T-helper 2 cell treated with Interferon-gamma antibody and Interleukin-4, amounts not matched to agents 100 ng/mL and 5 ng/mL, for 36 hours (primary cell): ENCODE results near the gene MGAT5. TPM values are rescaled to one million over a fixed set of nuclear protein-coding genes. Genes with fewer than 3 reads are reported as not detected.
"Not testable (repeated sequence)": the region's sequence is repeated elsewhere in the genome, so short reads cannot be mapped to it uniquely, and the experiment has no call there.

Source experiments
- intact Hi-C: fragments of 100-400 bp; cut with micrococcal nuclease; formaldehyde crosslinking; loops from one replicate; pipeline ENCODE4 v1.15.1; 2023
- total RNA-seq: library from RNA; stranded (reverse); gene quantifications from 2 replicates; pipeline ENCODE4 v1.2.3, GENCODE V29; 2022

MGAT5 gene
- total RNA-seq, 1 donor from 2014 or later = 18.6 TPM

DNA sequence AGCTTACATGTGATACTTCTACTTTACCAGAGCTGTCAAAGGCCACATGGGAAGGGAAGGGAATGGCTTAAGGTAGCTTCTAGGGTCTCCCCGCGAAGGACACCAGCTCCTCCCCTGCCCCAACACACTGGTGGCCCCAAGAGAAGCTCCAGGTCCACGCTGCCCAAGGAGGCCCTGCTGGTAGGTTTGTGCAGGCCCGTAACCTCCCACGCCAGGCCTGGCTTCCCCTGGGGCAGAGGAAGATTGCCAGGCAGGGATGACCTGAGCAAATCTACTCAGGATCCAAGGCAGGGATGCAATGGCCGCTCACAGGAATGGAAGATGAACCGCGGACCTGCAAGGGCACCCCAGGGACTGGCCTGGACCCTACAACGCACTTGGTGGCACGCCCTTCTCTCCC lies 205.1 kb downstream of the MGAT5 start:
- intact Hi-C loops = no loop called here

DNA sequence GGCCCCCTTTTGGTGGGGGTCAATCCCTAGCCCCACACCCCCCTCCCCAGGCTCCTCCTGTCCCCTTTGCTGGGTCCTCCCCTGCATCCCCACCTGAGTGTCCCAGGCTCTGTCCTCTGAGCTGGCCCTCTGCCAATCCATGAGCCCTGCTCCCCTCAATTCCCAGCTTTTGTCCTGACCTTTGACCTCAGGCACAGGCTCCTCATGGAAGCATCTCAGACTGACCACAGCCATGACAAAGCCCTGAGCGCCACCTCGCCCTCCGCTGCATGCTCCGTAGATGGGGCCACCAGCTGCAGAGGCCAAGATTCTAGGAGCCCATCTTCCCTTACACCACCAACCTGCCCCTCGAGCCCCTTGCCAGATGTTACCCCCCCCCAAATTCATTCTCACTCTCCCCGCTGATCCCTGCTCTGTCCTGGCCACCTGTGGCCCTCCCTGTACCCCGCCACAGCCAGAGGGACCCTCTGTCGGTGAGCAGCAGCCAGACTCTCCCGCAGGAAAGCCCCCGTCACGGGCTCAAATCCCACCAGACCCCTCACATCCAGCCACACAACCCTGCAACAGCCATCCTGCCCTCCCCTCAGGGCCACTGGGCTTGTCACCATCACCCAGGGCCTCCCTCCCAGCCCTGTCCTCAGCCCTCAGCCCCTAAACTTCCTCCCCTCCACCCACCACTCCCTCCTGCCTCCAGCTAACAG lies 206.0 kb downstream of the MGAT5 start:
- intact Hi-C loops = no loop called here

DNA sequence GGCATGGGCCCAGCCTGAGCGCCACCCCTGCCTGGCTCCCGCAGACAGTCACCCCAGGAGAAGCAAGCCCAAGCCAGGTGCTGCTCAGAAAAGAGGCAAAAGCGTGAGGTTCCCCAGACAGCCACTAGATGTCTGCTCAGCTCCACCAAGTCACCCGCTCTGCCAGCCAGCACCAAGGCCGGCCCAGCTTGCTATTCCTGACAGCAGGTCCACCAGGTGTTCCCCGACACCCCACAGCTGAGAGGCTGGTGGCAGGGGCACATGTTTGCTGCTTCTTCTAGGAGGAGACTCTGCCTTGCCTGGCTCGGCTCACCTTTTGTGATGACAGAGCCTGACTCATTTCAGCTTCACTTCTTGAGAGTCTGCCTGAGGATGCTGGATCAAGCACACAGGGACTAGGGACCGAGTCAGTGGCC lies 206.7 kb downstream of the MGAT5 start:
- intact Hi-C loops = no loop called here

DNA sequence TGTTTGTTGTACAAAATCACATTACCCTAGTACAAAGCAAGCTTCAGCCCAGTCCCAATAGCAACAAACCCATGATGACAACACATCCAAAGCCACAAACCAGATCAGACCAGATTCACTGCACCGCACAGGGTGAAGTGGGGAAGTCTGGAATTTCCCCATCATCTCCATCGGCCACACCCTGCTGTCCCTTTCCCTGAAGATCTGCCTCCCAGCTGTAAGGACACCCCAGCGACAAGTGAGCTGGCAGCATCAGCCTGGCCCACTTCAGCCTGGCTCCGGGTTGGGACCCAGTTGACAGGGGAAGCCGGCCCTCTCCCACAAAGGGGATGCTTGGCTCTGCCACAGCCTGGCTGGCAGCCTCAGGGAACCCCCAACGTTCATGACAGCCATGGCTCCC lies 207.6 kb downstream of the MGAT5 start:
- intact Hi-C loops = no loop called here

DNA sequence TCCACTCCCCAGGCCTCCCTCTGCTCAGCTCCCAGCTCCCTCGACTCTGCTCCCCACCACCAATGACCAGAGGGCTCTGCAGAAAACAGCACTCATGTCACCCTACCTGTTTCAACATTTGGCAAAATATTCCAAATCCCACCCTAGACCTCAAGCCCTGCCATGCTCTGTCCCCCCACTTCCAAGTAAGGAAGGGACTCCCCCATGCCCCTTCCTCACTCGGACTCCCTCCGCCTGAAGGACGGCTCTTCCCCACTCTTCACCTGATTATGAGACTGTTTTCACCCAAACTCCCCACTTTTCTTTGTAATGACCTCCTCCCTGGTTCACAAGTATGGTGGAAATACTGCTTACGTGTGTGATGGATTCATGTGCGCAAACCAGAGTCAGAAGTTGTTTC lies 208.4 kb downstream of the MGAT5 start:
- intact Hi-C loops = no loop called here

DNA sequence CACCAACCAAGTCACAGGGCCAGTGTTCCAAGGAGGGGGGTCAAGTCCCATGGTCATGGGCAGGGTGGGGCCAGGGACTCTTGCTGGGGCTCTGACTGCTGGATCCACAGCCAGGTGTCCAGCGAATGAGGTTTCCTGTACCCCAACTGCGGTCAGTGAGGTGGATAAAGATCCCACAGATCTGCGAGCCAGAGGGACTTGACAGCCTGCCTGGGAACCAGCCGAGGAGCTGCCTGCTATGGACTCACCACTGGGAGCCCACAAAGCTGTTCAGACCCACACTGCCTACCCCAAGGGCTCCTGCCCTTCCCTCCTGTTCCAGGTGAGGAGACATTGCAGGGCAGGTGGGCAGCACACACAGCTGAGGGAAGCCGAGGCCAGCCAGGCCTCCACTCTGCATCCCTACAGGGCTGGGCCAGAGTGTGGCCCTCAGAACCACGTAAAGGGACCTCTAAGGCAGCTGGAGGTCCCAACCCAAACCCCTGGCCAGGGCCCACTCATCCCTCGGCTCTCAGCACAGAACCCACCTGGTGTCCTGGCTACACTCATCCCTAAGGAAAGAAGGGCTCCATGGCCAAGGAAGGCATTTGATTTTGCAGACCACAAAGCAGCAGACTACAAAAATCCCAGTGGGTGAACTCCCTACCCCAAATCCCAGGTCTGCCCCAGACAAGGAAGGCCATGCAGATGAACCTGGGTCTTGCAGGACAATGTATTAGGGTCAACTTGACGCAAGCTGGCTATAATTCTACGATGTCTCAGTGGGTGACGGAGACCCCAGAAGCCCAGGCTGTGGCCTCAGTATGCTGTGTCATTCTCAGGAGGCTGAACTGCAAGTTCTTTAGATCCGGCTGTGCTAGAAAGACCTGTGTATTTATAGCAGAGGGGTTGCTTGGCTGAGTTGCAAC lies 209.2 kb downstream of the MGAT5 start:
- intact Hi-C loops = no loop called here

DNA sequence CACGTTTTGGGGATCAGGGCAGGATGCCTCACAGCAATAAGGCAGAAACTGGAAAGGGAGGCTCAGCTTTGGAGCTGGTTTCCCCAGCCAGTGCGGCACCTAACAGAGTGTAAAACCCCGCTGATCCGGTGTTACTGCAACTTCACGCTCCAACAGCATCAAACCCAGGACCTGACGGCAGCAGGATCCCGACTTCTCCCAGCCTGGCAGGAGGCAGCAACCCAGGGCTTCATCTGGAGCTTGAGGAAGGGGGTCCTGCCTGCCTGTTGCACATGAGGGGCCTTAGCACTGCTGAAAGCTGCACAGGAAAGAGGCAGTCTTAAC lies 209.8 kb downstream of the MGAT5 start:
- intact Hi-C loops = no loop called here

DNA sequence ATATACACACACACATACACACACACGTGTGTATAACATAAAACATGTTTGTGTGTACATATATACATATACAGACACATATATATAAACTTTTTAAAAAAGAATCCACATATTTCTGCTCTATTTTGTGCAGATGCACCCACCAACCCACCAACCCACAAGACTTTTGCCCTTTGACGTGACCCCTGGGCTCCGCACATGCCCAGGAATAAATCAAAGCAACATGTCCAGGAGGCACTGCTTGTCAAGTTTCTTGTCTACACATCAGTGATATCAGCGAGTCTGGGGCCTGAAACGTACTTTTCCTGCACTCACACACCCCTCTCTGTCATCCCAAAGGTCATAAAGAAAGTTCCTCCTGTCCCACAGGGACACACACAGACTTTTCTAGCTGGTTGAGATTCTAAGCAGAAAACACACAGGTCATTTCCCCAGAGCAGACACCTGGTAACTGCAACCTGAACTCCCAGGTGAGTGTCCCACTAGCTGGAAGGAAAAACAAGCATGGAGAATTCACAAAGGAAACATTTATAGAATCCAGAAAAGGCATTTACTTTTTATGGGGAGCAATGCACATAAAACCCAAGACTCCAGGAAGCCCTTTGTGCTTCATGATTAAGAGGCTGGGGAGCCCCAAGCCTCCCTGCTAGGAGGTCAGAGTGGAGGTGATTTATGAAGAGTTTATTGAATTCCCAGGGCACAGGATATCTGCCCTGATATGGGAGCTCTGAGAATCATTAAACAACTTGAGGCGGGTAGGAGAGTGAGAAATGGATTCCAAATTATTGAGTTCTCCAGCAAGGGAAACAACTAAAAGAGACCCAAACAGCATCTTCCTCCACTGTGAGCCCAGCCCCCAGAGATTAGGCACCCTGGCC lies 211.6 kb downstream of the MGAT5 start:
- intact Hi-C loops = no loop called here

DNA sequence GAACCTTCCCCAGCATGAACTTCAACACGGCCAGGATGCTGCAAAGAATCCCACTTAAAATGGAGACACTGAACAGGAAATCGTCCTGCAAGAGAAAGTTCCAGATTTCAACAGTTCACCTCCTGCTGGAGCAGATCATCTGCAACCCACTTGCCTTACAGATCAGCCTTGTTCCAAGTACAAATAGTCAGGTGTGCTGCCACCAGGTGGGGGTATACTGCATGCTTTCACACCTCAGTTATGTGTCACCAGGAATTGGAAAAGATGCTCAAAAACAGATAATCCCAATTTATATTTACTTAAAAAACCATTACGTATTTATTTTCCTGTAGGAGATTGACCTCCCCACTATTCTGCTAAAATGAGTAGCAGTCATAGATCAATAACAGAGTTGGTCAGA lies 212.3 kb downstream of the MGAT5 start:
- intact Hi-C loops = no loop called here

DNA sequence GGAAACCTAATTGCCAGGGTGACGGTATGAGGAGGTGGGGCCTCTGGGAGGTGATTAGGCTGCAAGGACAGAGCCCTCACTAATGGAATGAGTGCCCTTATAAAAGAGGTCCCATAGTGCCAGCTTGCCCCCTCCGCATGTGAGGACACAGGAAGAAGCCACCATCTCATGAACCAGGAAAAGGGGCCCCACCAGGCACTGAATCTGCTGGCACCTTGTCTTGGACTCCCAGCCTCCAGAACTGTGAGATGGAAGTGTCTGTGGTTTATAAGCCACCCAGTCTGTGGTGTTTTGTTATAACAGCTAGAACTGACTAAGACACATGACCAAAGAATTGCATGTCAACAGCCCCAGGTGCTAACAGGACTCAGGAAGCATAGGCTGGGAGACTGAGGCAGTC lies 214.3 kb downstream of the MGAT5 start:
- intact Hi-C loops = no loop called here

DNA sequence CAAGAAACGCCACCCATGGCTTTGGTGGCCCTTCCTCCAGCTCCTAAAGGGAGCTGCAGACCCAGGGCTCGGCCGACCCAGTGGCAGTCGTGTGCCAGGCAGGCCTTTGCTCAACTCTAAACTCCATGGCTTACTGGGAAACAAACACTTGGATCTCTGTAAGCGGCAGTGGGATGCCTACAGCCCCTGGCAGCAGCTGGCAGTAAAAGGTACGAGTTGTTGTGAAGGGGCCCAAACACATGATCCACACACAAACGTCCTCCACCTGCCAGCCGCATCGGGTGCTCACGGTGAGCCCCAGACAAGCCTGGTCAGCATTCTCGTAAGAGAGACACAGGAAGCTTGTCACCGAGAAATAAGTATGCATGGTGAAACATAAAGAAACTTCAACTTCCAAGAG lies 214.9 kb downstream of the MGAT5 start:
- intact Hi-C loops = no loop called here

DNA sequence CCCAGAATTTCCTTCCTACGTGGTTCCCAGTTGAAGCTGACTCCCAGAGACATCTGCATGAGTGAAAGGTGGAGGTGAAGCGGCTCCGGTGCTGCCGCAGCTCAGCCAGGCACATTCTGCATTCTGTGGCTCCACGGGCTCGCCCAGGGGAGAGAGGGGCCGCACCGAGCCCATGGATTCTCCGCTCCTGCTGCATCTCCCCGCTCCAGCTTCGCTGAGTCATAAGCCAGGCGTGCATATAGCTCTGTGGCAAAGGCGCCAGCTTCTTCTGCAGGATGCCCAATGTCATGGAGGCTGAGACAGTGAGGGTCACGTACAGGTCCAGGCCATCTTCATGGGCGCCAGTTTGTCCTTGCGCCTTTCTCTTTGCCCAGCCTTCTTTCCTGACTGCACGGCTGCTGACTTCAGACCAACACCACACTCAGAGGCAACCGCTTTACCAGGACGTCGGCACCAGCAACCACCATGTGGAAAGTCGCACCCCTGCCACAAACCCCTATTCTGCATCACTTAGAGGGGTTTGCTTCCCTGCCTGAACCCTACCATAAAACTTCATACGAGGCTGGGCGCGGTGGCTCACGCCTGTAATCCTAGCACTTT lies 215.7 kb downstream of the MGAT5 start:
- intact Hi-C loops = no loop called here

DNA sequence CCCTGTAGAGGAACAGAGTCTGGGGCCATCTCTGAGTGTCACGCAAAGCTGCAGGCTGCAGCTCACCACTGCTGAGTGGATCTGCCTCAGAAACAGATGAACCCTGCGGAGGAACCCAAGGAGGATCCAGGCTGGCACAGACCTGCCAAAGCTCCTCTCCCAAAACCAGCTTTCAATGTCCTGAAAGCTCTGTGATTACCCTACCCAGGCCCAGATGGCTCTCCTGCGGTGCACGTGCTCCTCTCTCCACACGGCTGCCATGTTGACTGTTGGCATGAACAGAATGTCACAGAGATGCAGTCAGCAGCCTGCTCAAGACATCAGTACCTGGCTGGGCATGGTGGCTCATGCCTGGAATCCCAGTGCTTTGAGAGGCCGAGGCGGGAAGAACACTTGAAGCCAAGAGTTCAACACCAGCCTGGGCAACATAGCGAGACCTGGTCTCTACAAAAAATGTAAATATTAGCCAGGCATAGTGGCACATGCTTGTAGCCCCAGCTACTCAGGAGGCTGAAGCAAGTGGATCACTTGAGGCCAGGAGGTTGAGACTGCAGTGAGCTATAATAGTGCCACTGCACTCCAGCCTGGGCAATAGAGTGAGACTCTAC lies 216.8 kb downstream of the MGAT5 start:
- intact Hi-C loops = no loop called here

DNA sequence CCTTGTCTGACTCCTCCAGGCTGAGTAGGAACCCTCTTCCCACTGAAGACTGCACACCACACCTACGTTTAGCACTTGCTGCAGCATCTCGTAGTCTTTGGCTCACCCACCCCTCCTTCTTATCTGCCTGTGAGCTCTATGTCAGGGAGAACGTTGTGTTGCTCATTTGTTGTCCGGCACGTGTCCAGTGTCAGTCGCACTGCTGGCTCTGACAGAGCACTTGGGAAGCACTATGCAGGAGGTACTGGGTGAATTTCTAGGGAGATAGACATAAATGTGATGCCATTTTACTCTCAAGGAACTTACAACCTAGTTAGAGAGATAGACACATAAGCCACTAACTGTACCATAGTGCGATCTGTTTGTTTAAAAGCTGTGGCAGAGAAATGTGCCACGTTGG lies 223.1 kb downstream of the MGAT5 start:
- intact Hi-C loops = not testable (repeated sequence)

DNA sequence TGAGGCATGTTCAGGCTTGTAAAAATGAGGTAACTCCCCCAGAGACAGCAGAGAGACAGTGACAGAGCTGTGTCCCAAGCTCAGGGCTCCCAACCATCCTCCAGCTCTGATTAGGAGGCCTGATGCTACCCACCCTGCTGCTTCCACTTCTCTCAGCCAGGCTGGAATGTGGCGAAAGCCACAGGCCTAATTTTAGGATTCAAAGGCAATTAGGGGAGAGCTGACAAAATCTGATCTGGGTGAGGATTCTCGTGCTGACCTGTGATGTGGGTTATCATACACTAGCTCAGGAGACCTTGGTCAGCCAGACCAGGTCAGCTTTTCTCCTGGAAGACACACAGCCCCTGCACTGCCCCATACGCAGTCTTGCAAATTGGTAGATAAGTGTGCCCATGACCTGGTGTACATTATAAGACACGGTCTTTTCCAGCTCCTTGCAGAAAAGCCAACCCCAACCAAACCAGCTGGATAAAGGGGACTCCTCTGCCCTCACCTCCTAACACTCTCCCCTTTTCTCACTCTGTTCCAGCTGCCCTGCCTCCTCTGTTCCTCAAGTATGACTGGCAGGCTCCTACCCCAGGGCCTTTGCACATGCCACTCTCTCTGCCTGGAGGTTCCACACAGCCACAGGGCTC lies 225.9 kb downstream of the MGAT5 start:
- intact Hi-C loops = no loop called here

DNA sequence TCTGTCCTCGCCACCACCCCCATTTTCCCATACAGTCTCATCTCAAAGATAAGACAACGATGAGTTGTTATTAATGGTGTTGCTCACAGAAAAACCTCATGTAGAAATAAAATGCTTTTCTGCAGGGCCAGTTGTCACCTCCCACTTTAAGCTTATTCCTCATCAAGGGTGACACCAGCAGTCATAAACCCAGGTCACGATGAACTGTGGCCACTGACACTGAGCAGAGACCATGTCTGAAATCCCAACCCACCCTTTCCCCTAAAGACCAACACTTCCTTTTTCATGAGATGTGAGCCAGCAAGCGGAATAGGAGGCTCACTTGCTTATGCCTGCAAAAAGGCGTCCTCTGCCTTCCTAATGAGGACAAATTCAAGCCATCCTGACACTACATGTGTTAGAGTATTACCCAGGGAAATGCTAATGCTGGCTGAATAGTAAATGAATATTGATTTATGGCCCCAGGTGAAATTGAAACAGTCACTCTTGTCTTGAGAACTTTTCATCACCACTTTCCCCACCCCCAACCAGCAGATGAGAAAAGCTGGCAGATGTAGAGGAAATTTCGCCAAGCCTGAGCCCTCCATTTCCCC lies 228.4 kb downstream of the MGAT5 start:
- intact Hi-C loops = no loop called here

DNA sequence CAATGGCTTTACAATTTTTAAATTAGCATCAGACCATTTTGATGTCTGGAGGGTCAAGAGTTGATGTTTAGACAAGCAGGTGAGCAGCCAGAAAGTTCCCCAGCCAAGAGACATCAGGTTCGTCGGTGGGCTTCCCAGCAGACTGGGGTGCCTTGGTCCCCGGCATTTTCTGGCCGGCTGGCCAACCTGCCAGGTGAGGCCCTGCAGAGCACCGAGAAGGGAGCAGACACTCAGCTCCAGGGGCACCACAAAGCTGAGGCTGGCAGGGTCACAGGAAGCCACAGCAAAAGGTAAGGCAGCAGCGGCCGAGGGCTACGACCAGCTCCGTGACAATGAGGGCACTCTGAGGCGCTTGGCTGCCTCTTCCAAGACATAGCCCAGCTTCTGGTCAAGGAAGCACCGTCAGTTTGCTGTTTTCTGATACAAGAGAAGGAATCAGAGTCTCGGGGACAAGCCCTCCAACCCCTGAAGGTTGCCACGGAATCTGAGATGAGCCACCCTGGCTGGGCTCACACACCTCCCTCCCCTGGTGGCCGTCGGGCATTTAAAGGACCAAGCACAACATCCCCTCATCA lies 229.0 kb downstream of the MGAT5 start:
- intact Hi-C loops = no loop called here

DNA sequence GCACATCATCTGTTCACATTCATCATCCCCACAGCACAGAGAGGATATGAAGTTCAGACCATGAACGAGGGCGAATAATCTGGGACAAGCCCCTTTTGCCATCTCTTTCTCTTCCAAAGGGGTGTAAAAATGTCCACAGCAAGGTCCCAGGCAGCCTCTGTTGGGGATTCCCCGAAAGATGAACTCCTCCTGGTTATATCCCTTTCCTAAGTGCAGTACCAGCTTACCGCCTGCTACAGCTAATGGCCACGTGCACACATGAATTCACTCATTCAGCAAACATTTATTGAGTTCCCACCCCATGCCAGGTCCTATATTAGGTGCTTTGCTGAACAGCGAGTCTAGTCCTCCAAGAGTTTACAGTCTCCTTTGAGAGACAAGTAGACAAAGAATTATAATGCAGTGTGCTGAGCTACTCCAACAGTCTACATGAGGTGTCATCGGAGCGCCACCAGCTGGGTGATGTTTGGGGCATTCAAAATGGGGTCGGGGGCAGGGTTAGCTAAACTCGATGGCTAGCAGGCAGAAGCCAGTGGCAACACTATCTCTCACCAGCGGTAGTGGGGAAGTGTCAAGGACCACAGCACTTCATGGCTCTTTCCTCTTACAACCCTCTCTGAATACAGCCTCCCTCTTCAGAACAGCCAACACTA lies 236.0 kb downstream of the MGAT5 start:
- intact Hi-C loops = no loop called here

DNA sequence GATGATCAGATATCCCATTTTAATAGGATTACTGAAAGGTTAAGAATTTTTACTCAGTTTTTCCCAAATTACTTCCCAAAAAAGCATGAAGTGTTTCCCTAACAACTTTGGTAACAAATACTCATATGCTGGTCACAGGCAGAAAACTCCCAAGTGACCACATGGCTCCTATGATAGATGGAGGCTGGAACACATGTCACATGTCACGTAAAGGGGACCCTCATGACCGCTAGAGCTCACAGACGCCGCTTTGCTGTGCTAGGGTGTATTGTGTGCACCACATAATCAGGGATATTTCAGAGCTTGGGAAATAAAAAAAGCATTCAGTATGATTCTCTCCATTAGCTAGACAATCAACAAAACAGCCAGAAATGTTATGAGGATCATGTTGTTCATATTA lies 236.7 kb downstream of the MGAT5 start:
- intact Hi-C loops = no loop called here
